HEK293 (cell line): ENCODE measurements around the gene ALDH8A1.

Experiments used
- CTCF ChIA-PET: fragments of 350-600 bp; formaldehyde crosslinking; extraction: SDS; loops from one replicate; lab custom pipeline; 2021; ENCODE audit warnings: antibody characterized with exemption; lab: Yijun Ruan, JAX
- POLR2A ChIA-PET: fragments of 300-600 bp; formaldehyde crosslinking; extraction: SDS; loops from one replicate; lab custom pipeline; 2020; ENCODE audit warnings: antibody characterized with exemption, inconsistent platforms; lab: Yijun Ruan, JAX
- H3K27ac ChIP-seq: fragments of 200-500 bp; sonication (Bioruptor generic); 2 replicates; pipeline ENCODE4 v1.5.1; 2014; ENCODE audit warnings: low read depth, low read length, control low read depth, inconsistent platforms; ENCODE audit errors: extremely low read depth
- H3K36me3 ChIP-seq, 2 experiments: fragments of 200-500 bp in 1 of 2; sonication (Bioruptor generic) in 1 of 2; 1 replicate in 1 of 2; 2 replicates in 1 of 2; pipeline ENCODE4 v1.5.1; 2014 to 2017; ENCODE audit warnings: inconsistent platforms in 2 of 2, low read length in 2 of 2; ENCODE audit not compliant: control insufficient read depth in 2 of 2, insufficient read depth in 1 of 2
- H3K4me1 ChIP-seq: fragments of 200-500 bp; sonication (Bioruptor generic); 2 replicates; pipeline ENCODE4 v1.5.1; 2014; ENCODE audit warnings: mild to moderate bottlenecking, low read length, inconsistent platforms; ENCODE audit not compliant: control insufficient read depth, insufficient read depth
- H3K4me3 ChIP-seq: 2 replicates; pipeline ENCODE4 v1.5.1; 2011; ENCODE audit warnings: low read depth, mild to moderate bottlenecking, control low read depth, low read length, moderate library complexity
- H3K9me3 ChIP-seq: fragments of 200-500 bp; sonication (Bioruptor generic); 2 replicates; pipeline ENCODE4 v1.5.1; 2014; ENCODE audit warnings: low read depth, low read length, inconsistent platforms; ENCODE audit not compliant: control insufficient read depth, insufficient read depth
- HOXC10 ChIP-seq: sonication (generic); formaldehyde crosslinking; IDR thresholded peaks from 2 replicates; pipeline ENCODE4 v1.8.1; 2023; ENCODE audit warnings: mild to moderate bottlenecking, missing genetic modification reagents
- SP3 ChIP-seq: fragments of 450-650 bp; formaldehyde crosslinking; IDR thresholded peaks from 2 replicates; pipeline ENCODE4 v1.5.1; 2016; ENCODE audit warnings: missing biosample characterization, missing genetic modification characterization
- ZIC2 ChIP-seq: fragments of 450-650 bp; formaldehyde crosslinking; IDR thresholded peaks from 2 replicates; pipeline ENCODE4 v1.5.1; 2016; ENCODE audit warnings: missing biosample characterization, missing genetic modification characterization
- ZNF121 ChIP-seq: fragments of 450-650 bp; formaldehyde crosslinking; IDR thresholded peaks from 2 replicates; pipeline ENCODE4 v1.5.1; 2016; ENCODE audit warnings: missing biosample characterization, missing genetic modification characterization
- ZNF133 ChIP-seq: fragments of 450-650 bp; formaldehyde crosslinking; IDR thresholded peaks from 2 replicates; pipeline ENCODE4 v1.5.1; 2016; ENCODE audit warnings: missing biosample characterization, missing genetic modification characterization
- ZNF138 ChIP-seq: fragments of 450-650 bp; formaldehyde crosslinking; IDR thresholded peaks from 2 replicates; pipeline ENCODE4 v1.5.1; 2016; ENCODE audit warnings: missing biosample characterization, missing genetic modification characterization, borderline replicate concordance
- ZNF155 ChIP-seq: fragments of 450-650 bp; formaldehyde crosslinking; IDR thresholded peaks from 2 replicates; pipeline ENCODE4 v1.5.1; 2016; ENCODE audit warnings: missing biosample characterization, missing genetic modification characterization
- ZNF19 ChIP-seq: fragments of 450-650 bp; formaldehyde crosslinking; IDR thresholded peaks from 2 replicates; pipeline ENCODE4; 2016; ENCODE audit warnings: missing biosample characterization, missing genetic modification characterization, low read depth
- ZNF202 ChIP-seq: fragments of 450-650 bp; formaldehyde crosslinking; IDR thresholded peaks from 2 replicates; pipeline ENCODE4 v1.5.1; 2016; ENCODE audit warnings: missing biosample characterization, missing genetic modification characterization, borderline replicate concordance
- ZNF24 ChIP-seq: fragments of 450-650 bp; formaldehyde crosslinking; IDR thresholded peaks from 2 replicates; pipeline ENCODE4 v1.5.1; 2016; ENCODE audit warnings: missing biosample characterization, missing genetic modification characterization
- ZNF596 ChIP-seq: fragments of 450-650 bp; IDR thresholded peaks from 2 replicates; pipeline ENCODE4 v1.5.0; 2018; ENCODE audit warnings: missing biosample characterization, mild to moderate bottlenecking, missing genetic modification characterization, moderate library complexity
- ZNF654 ChIP-seq: fragments of 450-650 bp; formaldehyde crosslinking; IDR thresholded peaks from 2 replicates; pipeline ENCODE4 v1.5.1; 2016; ENCODE audit warnings: low read depth, missing biosample characterization, missing genetic modification characterization
- ZXDB ChIP-seq: fragments of 450-650 bp; formaldehyde crosslinking; IDR thresholded peaks from 2 replicates; pipeline ENCODE4 v1.5.1; 2016; ENCODE audit warnings: missing biosample characterization, missing genetic modification characterization
- TF ChIP-seq, protein P1 (sequence below): fragments of 450-650 bp; formaldehyde crosslinking; optimal IDR thresholded peaks from 2 replicates; pipeline ENCODE3; 2016; ENCODE audit warnings: missing biosample characterization, mild to moderate bottlenecking, missing genetic modification characterization
- TF ChIP-seq, protein P2 (sequence below): fragments of 450-650 bp; formaldehyde crosslinking; IDR thresholded peaks from 2 replicates; pipeline ENCODE4 v1.5.1; 2016; ENCODE audit warnings: missing biosample characterization, missing genetic modification characterization
- TF ChIP-seq, protein P3 (sequence below): sonication (generic); formaldehyde crosslinking; IDR thresholded peaks from 2 replicates; pipeline ENCODE4 v1.8.1; 2022; ENCODE audit warnings: mild to moderate bottlenecking, moderate library complexity, missing genetic modification reagents
- TF ChIP-seq, protein P4 (sequence below): fragments of 450-650 bp; formaldehyde crosslinking; IDR thresholded peaks from 2 replicates; pipeline ENCODE4 v1.5.1; 2016; ENCODE audit warnings: missing biosample characterization, missing genetic modification characterization

The ALDH8A1 gene

DNA sequence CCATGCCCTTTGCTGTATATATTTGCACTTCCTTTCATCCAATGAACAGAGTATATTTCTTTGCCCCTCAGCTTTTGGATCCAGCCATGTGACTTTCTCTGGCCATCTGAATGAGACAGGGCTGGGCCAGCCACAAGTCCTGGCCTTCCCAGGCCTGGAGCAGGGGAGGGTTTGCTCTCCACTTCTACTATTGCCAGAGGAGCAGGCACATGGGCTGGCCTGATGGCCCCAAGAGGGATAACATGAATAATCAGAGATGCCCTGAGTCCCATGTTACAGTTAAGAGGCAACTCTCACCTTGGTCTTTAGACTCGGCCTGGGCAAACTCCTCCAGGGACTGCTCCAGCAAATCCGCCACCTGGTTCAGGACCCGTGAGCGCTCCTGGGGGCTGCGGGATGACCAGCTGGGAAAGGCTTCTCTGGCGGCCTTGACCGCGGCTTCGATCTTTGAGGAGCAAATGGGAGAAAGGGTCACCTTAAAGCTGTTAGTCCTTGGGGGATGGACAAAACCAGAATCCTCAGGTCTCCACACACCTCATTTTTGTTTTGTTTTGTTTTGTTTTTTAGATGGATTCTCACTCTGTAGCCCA, 6.3 kb downstream of the ALDH8A1 start:
- TF ChIP-seq SP3 (tag by site-specific recombination) (no peak), ZNF19 (no peak), ZXDB (no peak), ZNF133 (tag by site-specific recombination) (no peak), ZNF138 (tag by site-specific recombination) (no peak), HOXC10 (CRISPR knock-in tag) (no peak), ZNF24 (tag by site-specific recombination) (no peak), ZNF155 (tag by site-specific recombination) (no peak), ZNF202 (no peak), ZNF654 (tag by site-specific recombination) (no peak), ZNF121 (tag by site-specific recombination) (no peak), ZIC2 (tag by site-specific recombination) (no peak)
- TF ChIP-seq, protein P1, sequence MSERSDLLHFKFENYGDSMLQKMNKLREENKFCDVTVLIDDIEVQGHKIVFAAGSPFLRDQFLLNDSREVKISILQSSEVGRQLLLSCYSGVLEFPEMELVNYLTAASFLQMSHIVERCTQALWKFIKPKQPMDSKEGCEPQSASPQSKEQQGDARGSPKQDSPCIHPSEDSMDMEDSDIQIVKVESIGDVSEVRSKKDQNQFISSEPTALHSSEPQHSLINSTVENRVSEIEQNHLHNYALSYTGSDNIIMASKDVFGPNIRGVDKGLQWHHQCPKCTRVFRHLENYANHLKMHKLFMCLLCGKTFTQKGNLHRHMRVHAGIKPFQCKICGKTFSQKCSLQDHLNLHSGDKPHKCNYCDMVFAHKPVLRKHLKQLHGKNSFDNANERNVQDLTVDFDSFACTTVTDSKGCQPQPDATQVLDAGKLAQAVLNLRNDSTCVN (tag by site-specific recombination) = no peak
- TF ChIP-seq, protein P2, sequence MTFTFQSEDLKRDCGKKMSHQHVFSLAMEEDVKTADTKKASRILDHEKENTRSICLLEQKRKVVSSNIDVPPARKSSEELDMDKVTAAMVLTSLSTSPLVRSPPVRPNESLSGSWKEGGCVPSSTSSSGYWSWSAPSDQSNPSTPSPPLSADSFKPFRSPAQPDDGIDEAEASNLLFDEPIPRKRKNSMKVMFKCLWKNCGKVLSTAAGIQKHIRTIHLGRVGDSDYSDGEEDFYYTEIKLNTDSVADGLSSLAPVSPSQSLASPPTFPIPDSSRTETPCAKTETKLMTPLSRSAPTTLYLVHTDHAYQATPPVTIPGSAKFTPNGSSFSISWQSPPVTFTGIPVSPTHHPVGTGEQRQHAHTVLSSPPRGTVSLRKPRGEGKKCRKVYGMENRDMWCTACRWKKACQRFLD = no peak
- TF ChIP-seq, protein P3, sequence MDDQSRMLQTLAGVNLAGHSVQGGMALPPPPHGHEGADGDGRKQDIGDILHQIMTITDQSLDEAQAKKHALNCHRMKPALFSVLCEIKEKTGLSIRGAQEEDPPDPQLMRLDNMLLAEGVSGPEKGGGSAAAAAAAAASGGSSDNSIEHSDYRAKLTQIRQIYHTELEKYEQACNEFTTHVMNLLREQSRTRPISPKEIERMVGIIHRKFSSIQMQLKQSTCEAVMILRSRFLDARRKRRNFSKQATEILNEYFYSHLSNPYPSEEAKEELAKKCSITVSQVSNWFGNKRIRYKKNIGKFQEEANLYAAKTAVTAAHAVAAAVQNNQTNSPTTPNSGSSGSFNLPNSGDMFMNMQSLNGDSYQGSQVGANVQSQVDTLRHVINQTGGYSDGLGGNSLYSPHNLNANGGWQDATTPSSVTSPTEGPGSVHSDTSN (CRISPR knock-in tag) = no peak
- TF ChIP-seq, protein P4, sequence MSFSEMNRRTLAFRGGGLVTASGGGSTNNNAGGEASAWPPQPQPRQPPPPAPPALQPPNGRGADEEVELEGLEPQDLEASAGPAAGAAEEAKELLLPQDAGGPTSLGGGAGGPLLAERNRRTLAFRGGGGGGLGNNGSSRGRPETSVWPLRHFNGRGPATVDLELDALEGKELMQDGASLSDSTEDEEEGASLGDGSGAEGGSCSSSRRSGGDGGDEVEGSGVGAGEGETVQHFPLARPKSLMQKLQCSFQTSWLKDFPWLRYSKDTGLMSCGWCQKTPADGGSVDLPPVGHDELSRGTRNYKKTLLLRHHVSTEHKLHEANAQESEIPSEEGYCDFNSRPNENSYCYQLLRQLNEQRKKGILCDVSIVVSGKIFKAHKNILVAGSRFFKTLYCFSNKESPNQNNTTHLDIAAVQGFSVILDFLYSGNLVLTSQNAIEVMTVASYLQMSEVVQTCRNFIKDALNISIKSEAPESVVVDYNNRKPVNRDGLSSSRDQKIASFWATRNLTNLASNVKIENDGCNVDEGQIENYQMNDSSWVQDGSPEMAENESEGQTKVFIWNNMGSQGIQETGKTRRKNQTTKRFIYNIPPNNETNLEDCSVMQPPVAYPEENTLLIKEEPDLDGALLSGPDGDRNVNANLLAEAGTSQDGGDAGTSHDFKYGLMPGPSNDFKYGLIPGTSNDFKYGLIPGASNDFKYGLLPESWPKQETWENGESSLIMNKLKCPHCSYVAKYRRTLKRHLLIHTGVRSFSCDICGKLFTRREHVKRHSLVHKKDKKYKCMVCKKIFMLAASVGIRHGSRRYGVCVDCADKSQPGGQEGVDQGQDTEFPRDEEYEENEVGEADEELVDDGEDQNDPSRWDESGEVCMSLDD (tag by site-specific recombination) = no peak
- POLR2A ChIA-PET = no interaction called here
- Histone ChIP-seq H3K4me1 (no peaks in the 10 kb centered on the region), H3K9me3 (no peaks in the 10 kb centered on the region), H3K36me3 (no peaks in the 10 kb centered on the region), H3K27ac (no peak overlapping the region), H3K4me3 (no peak overlapping the region)
- CTCF ChIA-PET = interaction anchor here (0.6 to 2.0 kb wide), 7 partner anchors 61 to 1512 kb away, joined by 3 to 6 read pairs (median 3); no protein-coding TSS in a partner anchor

DNA sequence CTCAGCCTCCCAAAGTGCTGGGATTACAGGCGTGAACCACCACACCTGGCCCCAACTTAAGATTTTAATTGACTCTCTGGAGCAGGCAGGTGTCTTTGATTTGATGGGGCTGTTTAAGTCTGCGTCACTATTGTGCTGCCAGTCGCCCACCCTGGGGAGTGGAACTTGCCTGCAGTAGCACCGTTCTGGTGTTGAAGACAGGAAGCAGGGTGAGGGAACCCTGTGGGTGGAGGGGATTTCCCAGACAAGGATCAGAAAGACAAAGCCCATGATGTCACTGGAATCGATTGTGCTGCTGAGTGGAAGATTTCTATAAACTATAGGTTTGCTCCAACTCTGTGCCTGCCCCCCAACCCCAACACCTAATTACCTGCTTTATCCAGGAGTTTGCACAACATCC, 11.0 kb downstream of the ALDH8A1 start:
- ChIA-PET POLR2A (no interaction called here), CTCF (interaction anchor here (0.6 to 4.2 kb wide), 13 partner anchors 19 to 1015 kb away, joined by 3 to 49 read pairs (median 20); no protein-coding TSS in a partner anchor)
- no peaks in the 10 kb centered on the region for H3K36me3 ChIP-seq
- TF ChIP-seq ZNF596 (tag by site-specific recombination) = no peak
- H3K27ac ChIP-seq = no peak overlapping the region
- H3K9me3 ChIP-seq = no peaks in the 10 kb centered on the region
- H3K4me3 ChIP-seq = no peak overlapping the region
- peaks cover 4% of the 10 kb centered on the region; the same call in 1 of the 2 replicates for H3K4me1 ChIP-seq
